ENCODE results near the gene BCL2L1. TPM values are rescaled to one million over a fixed set of nuclear protein-coding genes. Genes with fewer than 3 reads are reported as not detected.

The BCL2L1 gene
- total RNA-seq, 4 donors from 2014 or later, result 105 to 138 (median 119) TPM

- Histone ChIP-seq H3K27ac (peak overlapping the region; percentile 98 to 100 (median 100)), H3K9me3 (no peaks in the 10 kb centered on the region), H3K4me1 (peaks cover 0 to 28% (median 14%) of the 10 kb centered on the region in 4 donors), H3K36me3 (peaks cover 0 to 22% (median 0%) of the 10 kb centered on the region in 3 donors), H3K4me3 (peak overlapping the region; percentile 75 to 90 (median 82)), H3K27me3 (no peaks in the 10 kb centered on the region)
- WGBS, 2 donors, result 1% methylated on average over 32 to 36 of the region's 77 CpGs
- TF ChIP-seq EP300 (IDR thresholded peaks at IDR 0.05) (peak; percentile 83 to 86), CTCF (IDR thresholded peaks at IDR 0.05) (peak; percentile 85 to 99 (median 98)), POLR2A (IDR thresholded peaks at IDR 0.05) (peak; percentile 71 to 82)
- DNase-seq (ENCODE audit: low spot score in 2 of 2), result peak; percentile 92
These were observed 831 bp upstream of the BCL2L1 start for GRCh38 chr20:31723319-31724078.

GRCh38 chr20:31723069-31723318 is 326 bp upstream of the BCL2L1 start:
- H3K9me3 ChIP-seq, result no peaks in the 10 kb centered on the region
- no peak for TF ChIP-seq POLR2A (IDR thresholded peaks at IDR 0.05)
- TF ChIP-seq CTCF (IDR thresholded peaks at IDR 0.05), result peak in 2 of 5 experiments; percentile 36 to 58
- H3K27ac ChIP-seq, result peak overlapping the region; percentile 98 to 100 (median 100)
- DNase-seq (ENCODE audit: low spot score in 2 of 2), result no peak
- peak overlapping the region; percentile 75 to 90 (median 82) for H3K4me3 ChIP-seq
- no peaks in the 10 kb centered on the region for H3K27me3 ChIP-seq
- H3K36me3 ChIP-seq, result peaks cover 0 to 26% (median 0%) of the 10 kb centered on the region in 3 donors
- H3K4me1 ChIP-seq, result peaks cover 0 to 34% (median 19%) of the 10 kb centered on the region in 4 donors
- WGBS, 2 donors, result 1 to 2% methylated on average over 10 of the region's 10 CpGs

GRCh38 chr20:31721408-31722256 is 1.0 kb downstream of the BCL2L1 start:
- peak overlapping the region; percentile 98 to 100 (median 100) for H3K27ac ChIP-seq
- H3K36me3 ChIP-seq, result peaks cover 0 to 36% (median 0%) of the 10 kb centered on the region in 3 donors
- peak overlapping the region; percentile 75 to 90 (median 82) for H3K4me3 ChIP-seq
- TF ChIP-seq EP300 (IDR thresholded peaks at IDR 0.05), result peak in 1 of 2 donors; percentile 23
- no peak for TF ChIP-seq POLR2A (IDR thresholded peaks at IDR 0.05)
- no peak for DNase-seq (ENCODE audit: low spot score in 2 of 2)
- peaks cover 0 to 47% (median 32%) of the 10 kb centered on the region in 4 donors for H3K4me1 ChIP-seq
- 42 to 46% methylated on average over 22 of the region's 22 CpGs for WGBS, 2 donors
- H3K27me3 ChIP-seq, result no peaks in the 10 kb centered on the region
- no peaks in the 10 kb centered on the region for H3K9me3 ChIP-seq

- H3K4me3 ChIP-seq, result peak overlapping the region; percentile 75 to 90 (median 82)
- WGBS, 2 donors, result 12 to 25% methylated on average over 7 of the region's 7 CpGs
- H3K36me3 ChIP-seq, result peaks cover 0 to 36% (median 0%) of the 10 kb centered on the region in 3 donors
- no peak for TF ChIP-seq CTCF (IDR thresholded peaks at IDR 0.05)
- TF ChIP-seq POLR2A (IDR thresholded peaks at IDR 0.05), result peak in 1 of 2 donors; percentile 18
- TF ChIP-seq EP300 (IDR thresholded peaks at IDR 0.05), result no peak
- DNase-seq (ENCODE audit: low spot score in 2 of 2), result no peak
- no peaks in the 10 kb centered on the region for H3K9me3 ChIP-seq
- H3K27ac ChIP-seq, result peak overlapping the region; percentile 98 to 100 (median 100)
- no peaks in the 10 kb centered on the region for H3K27me3 ChIP-seq
- H3K4me1 ChIP-seq, result peaks cover 0 to 56% (median 41%) of the 10 kb centered on the region in 4 donors
These were observed 1.9 kb downstream of the BCL2L1 start for GRCh38 chr20:31720486-31721407.

All from tibial nerve (tissue), 4 donors.